GM21825 (cell line): ENCODE data around the gene KLHL8.
A peak's percentile ranks its signal among the peaks of the same experiment; 100 is the strongest.
"Not testable (repeated sequence)": the region's sequence is repeated elsewhere in the genome, so short reads cannot be mapped to it uniquely, and the experiment has no call there.

ENCODE experiments used
- ATAC-seq: cut with Tn5 transposase; IDR thresholded peaks from one replicate; pipeline ENCODE4 v1.9.1; 2021; ENCODE audit warnings: mild to moderate bottlenecking, moderate library complexity; ENCODE audit not compliant: unreplicated experiment

KLHL8 gene

GRCh38 chr4:87228262-87228860 is 7.9 kb upstream of the KLHL8 start:
- ATAC-seq: no peak

- no peak for ATAC-seq
Observed at GRCh38 chr4:87227751-87228151, 7.3 kb upstream of the KLHL8 start.

- no peak for ATAC-seq
Observed at GRCh38 chr4:87225936-87226335, 5.5 kb upstream of the KLHL8 start.

DNA sequence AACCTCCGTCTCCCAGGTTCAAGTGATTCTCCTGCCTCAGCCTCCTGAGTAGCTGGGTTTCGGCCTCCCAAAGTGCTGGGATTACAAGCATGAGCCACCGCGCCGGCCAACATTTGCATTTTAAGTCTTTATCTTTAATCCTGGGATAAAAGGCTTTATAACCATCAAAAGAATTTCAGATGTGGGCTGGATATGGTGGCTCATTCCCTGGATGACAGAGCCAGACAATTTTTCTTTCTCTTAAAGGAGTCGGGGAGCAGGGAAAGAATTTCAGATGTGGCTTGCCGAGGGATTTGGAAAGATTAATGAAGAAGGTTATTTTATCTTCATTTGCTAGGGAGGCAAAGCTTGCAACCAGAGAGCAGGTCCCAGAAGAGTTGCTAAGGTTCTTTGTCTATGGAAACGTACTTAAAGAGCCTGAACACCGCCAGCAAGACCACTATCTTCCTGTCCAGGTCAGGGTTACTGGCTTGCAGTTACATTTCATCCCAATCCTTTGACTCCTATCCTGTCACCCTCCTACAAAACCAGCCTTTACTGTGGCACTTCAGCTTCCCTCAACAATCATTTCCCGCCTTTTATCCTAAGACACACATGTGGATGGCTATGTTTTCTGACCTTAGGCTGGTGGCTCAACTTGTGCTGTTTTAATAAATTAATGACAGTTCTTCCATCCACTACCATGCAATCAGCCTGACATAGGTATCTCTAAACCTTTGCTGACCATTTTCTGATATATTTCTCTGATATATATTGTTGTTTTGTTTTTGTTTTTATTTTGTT is 3.9 kb upstream of the KLHL8 start:
- no peak for ATAC-seq

DNA sequence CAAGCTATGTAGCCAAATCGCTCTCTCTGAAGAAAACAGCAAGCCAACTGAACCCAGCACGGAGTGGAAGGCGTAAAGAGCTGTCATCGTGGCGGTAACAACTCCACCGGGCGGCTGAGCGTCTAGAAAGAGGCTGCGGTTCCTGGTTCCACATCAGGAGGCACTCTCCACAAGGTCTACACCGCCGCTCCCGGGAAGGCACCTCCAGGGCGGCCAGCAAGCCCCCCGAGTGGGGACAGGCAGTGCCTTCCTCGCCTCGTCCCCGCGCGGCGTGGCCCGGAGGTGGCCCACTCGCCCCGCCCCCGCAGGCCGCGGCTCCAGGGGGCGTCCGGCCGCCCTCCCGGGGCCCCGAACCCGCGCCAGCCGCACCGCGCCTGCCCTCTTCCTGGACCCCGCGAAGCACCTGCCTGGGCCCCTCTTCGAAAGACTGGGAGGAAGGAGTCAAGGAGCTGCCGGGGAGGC is 755 bp downstream of the KLHL8 start:
- peak; percentile 39 for ATAC-seq

GRCh38 chr4:87217235-87217763 is 3.1 kb downstream of the KLHL8 start:
- ATAC-seq: not testable (repeated sequence)

- ATAC-seq: no peak
Observed at GRCh38 chr4:87216469-87216868, 3.9 kb downstream of the KLHL8 start.

- ATAC-seq: no peak
Observed at GRCh38 chr4:87213421-87214075, 6.9 kb downstream of the KLHL8 start.

GRCh38 chr4:87211249-87211952 is 9.0 kb downstream of the KLHL8 start:
- ATAC-seq: no peak

- peak; percentile 74 for ATAC-seq
Observed at GRCh38 chr4:87209696-87210095, 10.7 kb downstream of the KLHL8 start.

- no peak for ATAC-seq
Observed at GRCh38 chr4:87209182-87209581, 11.2 kb downstream of the KLHL8 start.

DNA sequence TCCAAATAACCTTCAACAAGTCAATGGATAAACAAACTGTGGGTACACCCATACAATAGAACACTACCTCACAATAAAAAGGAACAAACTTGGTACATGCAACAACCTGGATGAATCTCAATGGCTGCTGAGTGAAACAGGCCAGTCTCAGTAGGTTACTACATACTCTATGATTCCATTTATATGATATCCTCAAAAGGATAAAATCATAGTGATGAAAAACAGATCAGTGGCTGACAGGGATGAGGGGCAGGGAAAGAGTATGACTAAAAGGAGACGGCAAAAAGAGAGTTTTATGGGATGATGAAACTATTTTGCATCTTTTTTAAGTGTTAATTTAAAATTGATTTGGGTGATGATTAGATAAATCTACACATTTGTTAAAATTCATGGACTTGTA is 15.9 kb downstream of the KLHL8 start:
- ATAC-seq: no peak

DNA sequence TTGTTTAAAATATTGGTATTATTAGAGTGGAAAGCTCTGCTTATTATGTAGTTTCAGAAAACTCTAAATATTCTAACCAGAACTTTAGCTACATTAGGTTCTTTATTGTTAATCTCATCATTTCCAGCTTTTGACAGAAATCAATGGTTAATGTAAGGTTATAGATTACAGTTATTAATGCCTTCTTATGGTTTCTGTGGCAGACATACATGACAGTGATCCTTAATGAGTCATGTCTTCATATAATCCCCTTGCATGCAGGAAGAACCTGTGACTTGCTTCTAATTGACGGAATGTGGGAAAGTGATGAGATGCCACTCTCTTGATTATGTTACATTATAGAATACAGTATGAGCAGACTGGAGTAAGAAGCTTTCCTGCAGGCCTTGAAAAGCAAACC is 23.5 kb downstream of the KLHL8 start:
- no peak for ATAC-seq

DNA sequence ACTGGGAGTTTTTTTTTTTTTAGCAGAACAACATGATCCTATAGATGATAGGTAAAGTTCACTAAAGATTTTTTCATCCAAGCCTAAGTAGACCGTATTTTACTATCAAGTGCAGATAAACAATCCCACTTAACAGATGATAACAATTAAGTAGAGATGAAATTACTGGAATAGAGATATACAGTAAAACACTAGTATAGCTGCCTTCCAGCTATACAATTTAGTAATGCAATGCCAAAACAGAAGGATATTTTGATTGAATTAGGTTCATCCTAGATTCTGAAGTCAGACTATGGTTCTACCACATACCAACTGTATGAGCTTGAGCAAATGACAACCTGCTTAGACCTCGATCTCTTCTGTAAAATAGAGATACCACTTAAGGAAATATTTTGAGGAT is 24.3 kb downstream of the KLHL8 start:
- no peak for ATAC-seq

DNA sequence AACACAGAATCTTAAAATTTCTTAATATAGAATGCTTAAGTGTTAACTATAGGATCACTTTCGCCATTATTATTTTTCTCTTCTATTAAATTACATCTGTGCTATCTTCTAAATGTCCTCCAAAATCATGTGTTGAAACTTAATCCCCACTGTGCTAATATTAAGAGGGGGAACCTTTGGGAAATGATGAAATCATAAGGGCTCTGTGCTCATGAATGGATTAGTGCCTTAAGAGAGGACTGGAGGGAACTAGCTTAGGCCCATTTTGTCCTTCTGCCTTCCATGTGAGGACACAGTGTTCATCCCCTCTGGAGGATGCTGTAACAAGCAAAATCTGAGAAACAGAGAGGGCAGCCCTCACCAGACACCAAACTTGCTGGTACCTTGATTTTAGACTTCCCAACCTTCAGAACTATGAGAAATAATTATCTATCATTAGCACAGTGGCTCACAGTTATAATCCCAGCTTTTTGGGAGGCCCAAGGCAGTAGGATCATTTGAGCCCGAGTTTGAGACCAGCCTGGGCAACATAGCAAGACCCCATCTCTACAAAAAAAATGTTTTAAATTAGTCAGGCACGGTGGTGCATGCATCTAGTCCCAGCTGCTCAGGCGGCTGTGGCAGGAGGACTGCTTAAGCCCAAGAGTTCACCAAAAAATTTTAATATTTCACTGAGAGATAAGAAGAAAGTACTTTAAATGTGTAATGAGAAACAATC is 26.3 kb downstream of the KLHL8 start:
- no peak for ATAC-seq

DNA sequence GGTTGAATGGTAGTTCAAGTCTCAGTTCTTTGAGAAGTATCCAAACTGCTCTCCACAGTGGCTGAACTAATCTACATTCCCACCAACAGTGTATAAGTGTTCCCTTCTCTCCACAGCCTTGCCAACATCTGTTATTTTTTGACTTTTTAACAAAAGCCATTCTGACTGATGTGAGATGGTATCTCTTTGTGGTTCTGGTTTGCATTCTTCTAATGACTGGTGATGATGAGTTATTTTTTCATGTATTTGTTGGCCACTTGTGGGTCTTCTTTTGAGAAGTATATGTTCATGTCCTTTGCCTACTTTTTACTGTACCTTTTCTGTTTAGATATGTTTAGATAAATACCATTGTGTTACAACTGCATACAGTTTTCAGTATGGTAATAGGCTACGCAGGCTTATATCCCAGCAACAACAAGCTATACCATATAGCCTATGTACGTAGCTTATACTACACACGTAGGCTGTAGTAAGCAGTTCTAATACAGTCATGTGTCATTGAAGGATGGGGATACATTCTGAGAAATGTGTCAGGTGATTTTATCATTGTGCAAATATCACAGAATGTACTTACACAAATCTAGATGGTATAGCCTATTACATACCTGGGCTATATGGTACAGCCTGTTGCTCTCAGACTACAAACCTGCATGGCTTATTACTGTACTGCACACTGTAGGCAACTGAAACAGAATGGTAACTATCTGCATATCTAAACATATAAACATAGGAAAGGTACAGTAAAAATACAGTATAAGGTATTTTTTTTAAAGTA is 28.1 kb downstream of the KLHL8 start:
- ATAC-seq: no peak

- ATAC-seq: no peak
Observed at GRCh38 chr4:87188932-87189331, 31.5 kb downstream of the KLHL8 start.

- ATAC-seq: no peak
Observed at GRCh38 chr4:87188048-87188447, 32.4 kb downstream of the KLHL8 start.

DNA sequence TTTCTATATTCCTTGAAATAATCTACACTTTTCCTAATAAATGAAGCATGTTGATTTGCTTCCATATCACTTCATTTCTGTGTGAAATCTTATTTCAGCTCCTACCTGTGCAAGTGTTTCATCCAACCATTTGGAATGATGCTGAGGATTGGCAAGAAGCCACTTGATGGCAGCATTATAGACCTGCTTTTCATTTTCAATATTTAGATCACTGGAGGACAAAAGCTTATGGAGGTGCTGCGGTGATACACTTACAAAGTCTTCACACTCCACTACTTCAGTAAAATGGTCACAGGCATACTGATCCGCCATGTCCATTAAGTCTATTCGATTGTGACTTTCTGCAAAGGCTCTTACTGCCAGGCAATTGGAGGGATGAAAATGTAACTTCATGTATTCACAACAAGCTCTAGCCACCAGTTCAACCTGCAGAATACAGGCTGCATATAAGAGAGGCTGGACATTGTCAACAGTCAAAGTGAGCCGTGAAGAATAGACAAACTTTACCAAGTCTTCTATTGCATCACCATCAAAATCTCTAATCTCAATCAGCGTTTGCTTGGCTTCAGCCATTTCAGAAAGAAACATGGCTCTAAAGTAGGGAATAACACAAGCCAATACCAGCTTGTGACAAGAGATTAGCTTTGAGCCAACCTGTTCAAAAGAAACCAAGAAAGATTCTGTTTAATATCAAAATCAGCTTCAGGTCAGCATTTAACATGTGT is 35.1 kb downstream of the KLHL8 start:
- no peak for ATAC-seq
